GM18519 (cell line): ENCODE data around the gene VAV3.

Source experiments
- ATAC-seq: cut with Tn5 transposase; IDR thresholded peaks from one replicate; pipeline ENCODE4 v1.9.1; 2021; ENCODE audit warnings: mild to moderate bottlenecking, moderate library complexity; ENCODE audit not compliant: unreplicated experiment, low FRiP score

VAV3 gene

GRCh38 chr1:107692580-107693345, 272.2 kb downstream of the VAV3 start:
- no peak for ATAC-seq

- no peak for ATAC-seq
These were observed 273.4 kb downstream of the VAV3 start for GRCh38 chr1:107691540-107691939.

- ATAC-seq = no peak
These were observed 274.5 kb downstream of the VAV3 start for GRCh38 chr1:107690491-107690890.

GRCh38 chr1:107689733-107690132, 275.2 kb downstream of the VAV3 start:
- ATAC-seq = no peak

GRCh38 chr1:107689159-107689558, 275.8 kb downstream of the VAV3 start:
- no peak for ATAC-seq

DNA sequence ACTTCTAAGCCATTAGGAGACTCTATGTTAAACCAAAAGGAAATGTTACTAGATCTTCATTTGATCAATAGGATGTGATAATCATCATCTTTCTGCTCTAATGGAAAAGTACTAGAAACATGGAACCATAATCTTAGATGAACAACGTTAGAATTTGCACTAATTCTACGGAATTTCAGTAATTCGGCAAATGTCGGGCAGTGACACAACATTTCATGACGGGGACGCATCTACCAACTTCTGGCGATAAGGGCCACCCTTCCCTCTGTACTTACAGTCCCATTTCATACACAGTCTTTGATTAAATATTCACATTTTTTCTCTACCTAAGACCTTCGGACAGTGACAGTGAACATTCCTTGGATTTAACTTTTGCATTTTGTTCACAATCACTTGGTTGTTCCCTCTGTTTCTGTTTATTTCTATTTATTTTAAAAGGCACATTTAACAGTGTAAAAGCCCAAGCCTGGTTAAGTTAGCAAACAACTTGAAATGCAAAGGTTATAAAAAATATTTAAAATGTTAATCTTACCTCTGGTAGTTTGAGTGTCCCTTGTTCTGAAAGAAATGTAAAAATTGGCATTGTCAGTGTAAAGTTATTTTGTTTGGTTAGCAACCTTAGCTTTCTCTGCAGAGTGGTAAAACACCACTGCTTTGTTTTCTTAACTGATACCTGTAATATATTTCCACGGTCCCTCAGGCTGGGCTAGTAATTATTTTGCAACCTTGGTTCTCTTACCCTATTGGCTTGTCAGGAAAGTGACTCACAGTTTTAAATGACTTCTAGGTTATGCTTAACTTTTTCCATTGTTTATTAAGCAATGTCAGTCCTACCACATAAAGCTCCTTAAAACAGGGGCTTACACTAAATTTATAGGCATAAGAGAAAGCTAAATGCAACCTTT, 276.9 kb downstream of the VAV3 start:
- ATAC-seq = no peak

GRCh38 chr1:107683683-107684082, 281.3 kb downstream of the VAV3 start:
- ATAC-seq = no peak

DNA sequence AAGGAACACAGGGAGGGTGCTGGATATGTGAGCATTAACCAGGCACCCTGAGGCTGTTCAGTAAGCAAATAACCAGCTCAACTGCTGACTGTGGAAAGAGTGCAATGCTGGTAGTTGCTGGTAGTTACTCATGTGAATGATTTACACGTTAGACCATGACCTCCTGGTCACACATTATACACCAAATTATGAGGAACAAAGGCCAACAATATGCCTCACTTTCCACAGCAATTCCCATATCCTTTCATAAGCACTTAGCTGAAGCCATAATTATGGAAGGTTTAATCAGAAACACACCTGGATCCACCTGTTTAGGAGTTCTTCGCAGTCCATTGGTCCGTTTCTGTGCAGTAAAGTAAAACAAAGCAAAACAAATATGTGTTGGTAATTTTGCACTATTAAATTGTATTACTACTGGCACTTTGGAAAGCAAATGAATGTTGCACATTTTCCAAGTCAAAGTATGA, 281.8 kb downstream of the VAV3 start:
- ATAC-seq = no peak

- no peak for ATAC-seq
These were observed 282.5 kb downstream of the VAV3 start for GRCh38 chr1:107682467-107682866.

DNA sequence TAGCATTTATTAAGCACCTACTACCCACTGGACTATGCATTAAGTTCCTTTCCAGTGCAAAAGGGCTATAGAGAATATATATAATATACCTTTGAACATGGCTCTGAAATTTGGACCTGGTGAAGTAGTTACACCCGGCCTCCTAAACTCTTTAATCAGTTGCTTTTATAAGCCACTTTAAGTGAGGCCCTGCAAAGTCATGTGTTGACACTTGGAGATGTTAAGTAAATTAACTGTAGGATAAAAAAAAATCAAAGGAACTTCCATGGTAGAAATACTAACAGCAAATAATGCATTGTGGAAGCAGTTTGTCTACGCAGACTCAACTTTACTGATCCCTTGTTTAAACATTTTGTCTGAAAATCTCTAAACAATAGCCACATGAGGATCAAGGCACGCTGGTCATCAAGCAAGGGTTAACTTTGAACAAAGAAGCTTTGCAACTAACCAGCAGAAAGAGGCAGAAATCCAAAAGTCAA, 283.9 kb downstream of the VAV3 start:
- no peak for ATAC-seq

DNA sequence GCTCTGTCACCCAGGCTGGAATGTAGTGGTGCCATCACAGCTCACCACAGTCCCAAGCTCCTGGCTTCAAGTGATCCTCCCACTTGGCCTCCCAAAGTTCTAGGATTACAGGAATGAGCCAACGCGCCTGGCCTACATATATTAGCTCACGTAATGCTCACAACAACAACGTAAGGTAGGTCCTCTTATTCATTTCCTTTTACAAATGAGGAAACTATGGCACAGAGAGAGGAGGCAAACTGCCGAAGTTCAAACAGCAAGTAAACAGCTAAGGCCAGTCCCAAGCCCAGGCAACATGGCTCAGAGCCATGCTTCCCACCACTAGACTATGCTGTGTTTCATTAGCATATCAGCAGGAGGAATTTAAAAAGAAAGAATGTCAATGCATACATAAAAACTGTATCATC, 284.4 kb downstream of the VAV3 start:
- no peak for ATAC-seq

- no peak for ATAC-seq
These were observed 285.5 kb downstream of the VAV3 start for GRCh38 chr1:107679411-107679953.

DNA sequence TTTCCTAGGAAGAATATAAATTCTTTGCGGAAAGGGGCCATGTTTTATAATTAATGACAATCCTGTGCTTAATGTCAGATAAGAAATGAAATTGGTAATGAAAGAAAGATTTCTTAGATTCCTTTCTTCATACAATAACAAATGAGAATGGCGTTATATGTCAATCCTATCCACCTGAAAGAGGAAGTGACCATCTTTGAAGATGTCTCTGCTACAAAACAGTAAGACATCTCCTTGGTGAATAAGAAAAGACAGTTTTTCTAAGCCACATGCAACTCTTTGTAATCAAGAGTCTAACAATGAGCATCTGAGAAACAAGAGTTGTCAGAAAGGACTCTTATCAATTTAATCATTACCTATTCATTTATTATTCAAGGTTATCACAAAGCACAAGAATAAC, 286.0 kb downstream of the VAV3 start:
- no peak for ATAC-seq

DNA sequence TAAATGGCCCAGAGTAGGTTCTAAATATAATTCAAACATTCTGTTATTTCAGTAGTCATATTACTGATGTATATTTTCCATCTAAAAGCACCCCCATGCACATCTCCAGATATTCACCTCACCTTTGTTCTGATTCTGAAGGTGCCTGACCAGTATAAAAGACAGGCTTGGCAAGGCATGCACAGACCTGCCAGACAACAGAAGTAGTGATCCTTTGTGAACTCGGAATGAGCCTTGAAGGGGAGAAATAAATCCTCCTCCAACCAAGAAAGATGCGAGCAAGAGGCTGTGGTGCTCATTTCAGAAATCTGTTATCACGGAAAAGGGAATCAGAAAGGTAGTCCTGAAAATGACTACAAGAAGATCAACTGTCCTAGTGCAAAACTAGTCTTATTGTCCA, 287.3 kb downstream of the VAV3 start:
- no peak for ATAC-seq

DNA sequence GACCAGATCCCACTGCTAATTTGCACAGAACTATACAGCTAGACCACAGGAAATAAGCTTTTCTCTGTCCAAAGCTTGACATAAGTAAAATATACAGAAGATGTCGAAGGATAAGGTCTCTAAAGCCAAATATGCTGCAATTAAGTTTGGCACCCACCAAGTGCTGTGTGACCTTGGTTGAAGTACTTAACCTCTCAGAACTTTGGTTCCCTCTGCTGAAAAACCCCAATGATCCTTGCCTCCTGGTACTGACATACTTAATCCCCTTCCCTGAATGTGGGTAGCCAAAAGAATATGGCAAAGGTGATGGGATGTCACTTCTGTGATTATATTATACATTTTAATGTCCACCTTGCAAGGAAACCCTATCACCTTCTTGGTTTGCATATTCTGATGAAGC, 290.5 kb downstream of the VAV3 start:
- ATAC-seq = no peak

DNA sequence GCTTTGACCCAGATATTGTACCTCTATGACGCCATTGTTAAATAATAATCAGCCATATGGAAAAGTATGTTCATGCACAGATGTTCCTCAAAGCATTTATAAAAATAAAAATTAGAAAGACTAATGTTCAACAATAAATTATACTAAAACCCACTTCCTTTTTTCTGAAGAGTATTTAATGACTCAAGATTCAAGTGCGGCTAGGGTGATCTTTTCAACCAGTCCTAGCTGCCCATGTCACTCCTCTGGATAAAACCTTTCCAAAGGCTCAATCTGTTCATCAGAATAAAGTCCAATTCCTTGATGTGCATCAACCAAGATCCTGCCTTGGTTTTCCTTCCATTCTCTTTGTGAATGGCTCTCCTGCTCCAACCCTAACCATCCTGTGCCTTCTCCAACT, 292.0 kb downstream of the VAV3 start:
- no peak for ATAC-seq

DNA sequence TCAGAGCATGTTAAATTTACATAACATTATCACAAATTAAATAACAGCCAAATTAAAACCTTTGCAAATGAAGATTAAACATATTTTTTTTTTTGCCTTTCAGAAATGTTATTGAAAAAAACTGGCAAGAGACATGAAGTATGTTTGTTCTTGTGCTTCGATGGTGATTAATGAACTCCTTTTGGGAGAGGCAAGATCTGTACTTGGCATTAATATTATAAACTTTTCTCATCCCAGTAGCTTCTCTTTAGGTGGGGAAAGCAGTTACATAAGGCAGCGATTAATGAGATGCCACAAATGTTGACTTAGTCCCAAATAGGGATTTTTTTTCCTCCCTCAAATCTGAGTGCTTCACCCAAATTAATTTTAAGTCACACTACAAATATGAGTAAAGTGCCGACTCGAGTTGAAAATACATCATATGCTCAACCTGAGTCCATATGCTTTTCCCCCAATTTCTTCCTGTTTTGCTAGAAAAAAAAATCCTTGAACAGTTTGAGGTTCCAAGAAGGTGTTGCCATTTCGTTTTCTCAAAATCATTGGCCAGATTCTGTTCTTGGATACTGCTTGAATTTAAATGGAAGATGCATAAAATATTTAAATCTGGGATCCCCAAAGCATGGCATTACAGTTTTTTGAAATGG, 294.5 kb downstream of the VAV3 start:
- ATAC-seq = no peak

GRCh38 chr1:107669996-107670395, 295.0 kb downstream of the VAV3 start:
- no peak for ATAC-seq

DNA sequence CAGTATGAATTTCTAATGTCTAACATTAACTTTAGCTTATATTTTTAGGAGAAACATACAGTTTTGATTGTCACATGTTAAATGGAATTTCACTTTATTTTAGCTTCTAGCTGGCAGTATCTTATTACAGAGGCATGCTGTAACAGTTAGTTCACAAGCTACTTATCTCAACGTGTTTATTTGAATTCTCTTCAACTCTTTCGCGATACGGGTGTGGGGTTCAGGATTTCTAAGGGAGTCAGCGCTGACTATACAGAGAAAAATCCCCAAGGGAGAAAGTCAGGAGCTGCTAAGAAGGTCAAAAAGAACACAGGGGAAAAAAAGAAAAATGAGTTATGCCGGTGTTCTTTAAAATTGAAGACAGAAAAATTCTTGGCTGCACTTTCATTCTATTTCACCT, 296.2 kb downstream of the VAV3 start:
- ATAC-seq = no peak

GRCh38 chr1:107666493-107666892, 298.5 kb downstream of the VAV3 start:
- no peak for ATAC-seq
